B cell (primary cell): ENCODE measurements around the gene CTCFL.

Experiments
- EZH2 ChIP-seq: IDR thresholded peaks from 2 replicates; pipeline ENCODE4 v1.6.1; 2012; ENCODE audit warnings: borderline replicate concordance, low read depth, mild to moderate bottlenecking, moderate library complexity, low read length; ENCODE audit not compliant: insufficient read depth, poor library complexity, severe bottlenecking
- TF ChIP-seq, protein P1 (sequence below): fragments of 200-600 bp; IDR thresholded peaks from one replicate; pipeline ENCODE4 v1.8.0; 2022; ENCODE audit warnings: antibody characterized with exemption, mild to moderate bottlenecking

DNA sequence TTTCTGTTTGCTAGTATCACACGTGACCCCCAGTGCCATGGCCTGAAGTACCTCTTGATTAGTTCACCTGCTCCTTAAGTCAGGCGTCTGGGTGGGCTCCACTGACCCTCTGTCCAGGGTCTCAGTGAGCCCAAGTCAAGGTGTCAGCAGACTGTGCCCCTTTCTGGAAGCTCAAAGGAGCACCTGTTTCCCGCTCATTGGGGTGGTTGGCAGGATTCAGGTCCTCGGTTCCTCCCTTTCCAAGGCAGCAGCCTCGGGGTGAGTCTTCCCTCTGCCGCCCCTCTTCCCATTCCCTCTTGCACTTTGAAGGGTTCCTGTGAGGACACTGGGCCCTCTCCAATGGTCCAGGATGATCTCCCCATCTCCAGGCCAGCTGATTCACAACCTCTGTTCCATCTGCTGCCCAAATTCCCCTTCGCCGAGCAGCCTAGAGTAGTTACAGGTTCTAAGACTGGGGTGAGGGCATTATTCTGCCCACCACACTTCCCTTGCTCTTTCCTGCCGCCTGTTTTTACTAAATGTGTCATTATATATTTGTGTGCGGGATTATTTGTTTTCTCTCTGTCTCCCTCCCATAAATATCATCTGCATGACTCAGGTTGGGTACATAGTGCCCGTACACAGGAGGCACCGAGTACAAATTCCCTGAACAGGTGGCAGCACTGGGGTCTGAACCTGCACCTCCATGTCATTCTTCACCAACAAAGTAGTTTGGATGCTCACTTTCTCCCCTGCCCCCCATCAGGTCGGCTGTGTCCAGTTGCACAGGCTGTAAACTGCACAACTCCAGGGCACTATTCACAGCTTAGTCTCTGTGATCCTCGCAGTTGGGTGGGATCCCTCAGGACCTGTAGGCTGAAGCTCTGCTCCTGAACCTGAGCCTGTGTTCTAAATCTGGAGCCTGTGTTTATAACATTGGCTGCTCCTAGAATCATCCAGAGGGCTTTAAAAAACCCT lies 75.3 kb downstream of the CTCFL start:
- TF ChIP-seq, protein P1, sequence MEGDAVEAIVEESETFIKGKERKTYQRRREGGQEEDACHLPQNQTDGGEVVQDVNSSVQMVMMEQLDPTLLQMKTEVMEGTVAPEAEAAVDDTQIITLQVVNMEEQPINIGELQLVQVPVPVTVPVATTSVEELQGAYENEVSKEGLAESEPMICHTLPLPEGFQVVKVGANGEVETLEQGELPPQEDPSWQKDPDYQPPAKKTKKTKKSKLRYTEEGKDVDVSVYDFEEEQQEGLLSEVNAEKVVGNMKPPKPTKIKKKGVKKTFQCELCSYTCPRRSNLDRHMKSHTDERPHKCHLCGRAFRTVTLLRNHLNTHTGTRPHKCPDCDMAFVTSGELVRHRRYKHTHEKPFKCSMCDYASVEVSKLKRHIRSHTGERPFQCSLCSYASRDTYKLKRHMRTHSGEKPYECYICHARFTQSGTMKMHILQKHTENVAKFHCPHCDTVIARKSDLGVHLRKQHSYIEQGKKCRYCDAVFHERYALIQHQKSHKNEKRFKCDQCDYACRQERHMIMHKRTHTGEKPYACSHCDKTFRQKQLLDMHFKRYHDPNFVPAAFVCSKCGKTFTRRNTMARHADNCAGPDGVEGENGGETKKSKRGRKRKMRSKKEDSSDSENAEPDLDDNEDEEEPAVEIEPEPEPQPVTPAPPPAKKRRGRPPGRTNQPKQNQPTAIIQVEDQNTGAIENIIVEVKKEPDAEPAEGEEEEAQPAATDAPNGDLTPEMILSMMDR = no peak
- no peak for TF ChIP-seq EZH2
